Progenitor cell of endocrine pancreas (in vitro differentiated cells): Measurements from ENCODE around the gene SPTB. TPM values are rescaled to one million over a fixed set of nuclear protein-coding genes. Genes with fewer than 3 reads are reported as not detected.

Experiments
- DNase-seq: peaks from one replicate; pipeline ENCODE4 v3.0.0; 2021; ENCODE audit warnings: low spot score; ENCODE audit not compliant: unreplicated experiment
- H3K27ac Mint-ChIP-seq: 2 replicates; pipeline ENCODE4 v1.8.0; 2021; ENCODE audit warnings: mild to moderate bottlenecking, moderate library complexity, mixed read lengths
- H3K27me3 Mint-ChIP-seq: 2 replicates; pipeline ENCODE4 v1.8.0; 2021; ENCODE audit warnings: mixed read lengths
- H3K36me3 Mint-ChIP-seq: 2 replicates; pipeline ENCODE4 v1.8.0; 2022; ENCODE audit warnings: mixed read lengths; ENCODE audit not compliant: insufficient read depth
- H3K4me1 Mint-ChIP-seq: 2 replicates; pipeline ENCODE4 v1.8.0; 2021; ENCODE audit warnings: low read depth, mixed read lengths
- H3K4me3 Mint-ChIP-seq: 2 replicates; pipeline ENCODE4 v1.8.0; 2021; ENCODE audit warnings: low read depth, mild to moderate bottlenecking, moderate library complexity, mixed read lengths
- H3K9me3 Mint-ChIP-seq: 2 replicates; pipeline ENCODE4 v1.8.0; 2021; ENCODE audit warnings: low read depth, mixed read lengths
- CTCF ChIP-seq: fragments of 200-600 bp; sonication (generic); IDR thresholded peaks from one replicate; pipeline ENCODE4 v1.5.0; 2021; ENCODE audit warnings: antibody characterized with exemption, mild to moderate bottlenecking; ENCODE audit not compliant: unreplicated experiment
- total RNA-seq: library from RNA; stranded (reverse); gene quantifications from 2 replicates; pipeline ENCODE4 v1.2.1, GENCODE V29; 2021

Gene SPTB
- total RNA-seq, 1 donor from 2014 or later: 1.7 TPM

- Mint-ChIP-seq H3K27me3 (peaks cover 62% of the 10 kb centered on the region), H3K9me3 (no peaks in the 10 kb centered on the region), H3K4me3 (no peak overlapping the region), H3K4me1 (peaks cover under 1% of the 10 kb centered on the region), H3K36me3 (no peaks in the 10 kb centered on the region), H3K27ac (no peak overlapping the region)
- DNase-seq: no peak
- TF ChIP-seq CTCF: no peak
These were observed 5.9 kb upstream of the SPTB start for GRCh38 chr14:64885559-64885958.

GRCh38 chr14:64880221-64881121, 764 bp upstream of the SPTB start:
- Mint-ChIP-seq H3K27me3 (peaks cover 77% of the 10 kb centered on the region), H3K27ac (peak overlapping the region; percentile 69)

GRCh38 chr14:64878837-64879634, 671 bp downstream of the SPTB start:
- Mint-ChIP-seq H3K27ac (no peak overlapping the region), H3K27me3 (peaks cover 81% of the 10 kb centered on the region), H3K36me3 (no peaks in the 10 kb centered on the region), H3K9me3 (no peaks in the 10 kb centered on the region), H3K4me1 (peaks cover 1% of the 10 kb centered on the region), H3K4me3 (peak overlapping the region; percentile 79)
- TF ChIP-seq CTCF: no peak
- no peak for DNase-seq

More at GRCh38 chr14:64880221-64881121, 764 bp upstream of the SPTB start:
- Mint-ChIP-seq H3K4me1 (peaks cover 1% of the 10 kb centered on the region), H3K9me3 (no peaks in the 10 kb centered on the region), H3K4me3 (peak overlapping the region; percentile 79), H3K36me3 (no peaks in the 10 kb centered on the region)
- peak; percentile 20 for TF ChIP-seq CTCF
- DNase-seq: peak; percentile 31

- no peaks in the 10 kb centered on the region for H3K36me3 Mint-ChIP-seq
- no peak overlapping the region for H3K4me3 Mint-ChIP-seq
- no peaks in the 10 kb centered on the region for H3K9me3 Mint-ChIP-seq
- no peak for TF ChIP-seq CTCF
- DNase-seq: no peak
- H3K27me3 Mint-ChIP-seq: peaks cover 78% of the 10 kb centered on the region
- H3K27ac Mint-ChIP-seq: no peak overlapping the region
- peaks cover 1% of the 10 kb centered on the region for H3K4me1 Mint-ChIP-seq
These were observed 1.9 kb downstream of the SPTB start for GRCh38 chr14:64877846-64878245.

GRCh38 chr14:64875350-64875749, 4.4 kb downstream of the SPTB start:
- no peak for DNase-seq
- no peak overlapping the region for H3K4me3 Mint-ChIP-seq
- H3K4me1 Mint-ChIP-seq: no peaks in the 10 kb centered on the region
- no peak for TF ChIP-seq CTCF
- H3K36me3 Mint-ChIP-seq: no peaks in the 10 kb centered on the region
- peaks cover 73% of the 10 kb centered on the region for H3K27me3 Mint-ChIP-seq
- no peak overlapping the region for H3K27ac Mint-ChIP-seq
- H3K9me3 Mint-ChIP-seq: no peaks in the 10 kb centered on the region
